ENCODE data around the gene GPC5.
"Not testable (repeated sequence)": the region's sequence is repeated elsewhere in the genome, so short reads cannot be mapped to it uniquely, and the experiment has no call there.

GPC5 gene

GRCh38 chr13:92609376-92609775 lies 1211.0 kb downstream of the GPC5 start:
- DNase-seq: no peak

DNA sequence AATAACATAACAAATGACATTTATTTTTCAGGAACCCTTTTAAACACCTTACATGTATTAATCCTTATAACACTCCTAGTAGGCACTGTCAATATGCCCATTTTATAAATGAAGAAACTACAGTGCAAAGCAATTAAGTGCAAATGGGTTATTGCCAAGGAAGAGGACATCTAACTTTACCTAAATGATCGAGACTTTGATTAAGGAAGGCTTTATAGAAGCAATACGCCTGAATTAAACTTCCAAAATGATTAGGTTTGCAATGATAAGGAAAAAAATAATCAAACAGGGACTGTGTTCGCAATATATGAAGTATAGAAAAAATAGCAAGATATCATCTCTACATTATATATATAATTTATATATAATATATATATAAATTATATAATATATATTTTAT lies 1214.5 kb downstream of the GPC5 start:
- no peak for DNase-seq

DNA sequence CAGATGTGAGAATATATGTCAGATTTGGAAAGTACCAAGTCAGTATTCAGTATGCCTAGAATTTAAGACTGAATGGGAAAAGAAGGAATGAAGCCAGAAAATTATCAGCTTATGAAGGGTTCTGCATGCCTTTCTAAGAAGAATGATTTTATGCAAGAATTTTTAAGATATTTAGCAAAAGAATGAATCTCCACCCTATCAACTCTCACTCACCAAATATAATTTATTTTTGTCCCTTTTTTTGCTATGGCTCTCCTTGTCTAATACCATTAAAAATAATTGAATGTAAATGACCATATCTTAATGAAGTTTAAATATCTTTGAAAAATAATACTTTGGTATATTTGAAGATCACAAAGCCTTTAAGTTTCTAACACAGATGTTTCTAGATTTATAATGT lies 1215.5 kb downstream of the GPC5 start:
- DNase-seq: no peak

- no peak for DNase-seq
Observed at GRCh38 chr13:92621985-92622384, 1223.6 kb downstream of the GPC5 start.

GRCh38 chr13:92622905-92623304 lies 1224.5 kb downstream of the GPC5 start:
- DNase-seq: no peak

DNA sequence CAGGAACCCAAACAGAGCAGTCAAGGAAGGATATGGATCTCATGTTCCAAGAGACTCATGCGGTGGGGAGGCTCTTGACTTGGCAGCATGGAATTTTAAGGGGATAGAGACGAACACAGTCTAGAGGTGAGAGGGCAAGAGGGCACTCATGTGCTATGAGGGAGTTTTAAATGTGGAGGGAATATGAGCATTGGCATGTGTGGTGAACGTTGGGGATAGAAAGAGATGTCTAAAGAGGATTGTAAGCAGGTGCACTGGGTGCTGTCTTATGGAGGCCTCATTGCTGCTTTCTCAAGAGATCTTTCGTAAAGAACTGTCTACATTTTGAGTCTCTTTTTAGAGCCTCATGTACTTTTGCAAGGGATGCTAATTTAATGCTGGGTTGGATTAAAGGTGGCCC lies 1227.9 kb downstream of the GPC5 start:
- no peak for DNase-seq

DNA sequence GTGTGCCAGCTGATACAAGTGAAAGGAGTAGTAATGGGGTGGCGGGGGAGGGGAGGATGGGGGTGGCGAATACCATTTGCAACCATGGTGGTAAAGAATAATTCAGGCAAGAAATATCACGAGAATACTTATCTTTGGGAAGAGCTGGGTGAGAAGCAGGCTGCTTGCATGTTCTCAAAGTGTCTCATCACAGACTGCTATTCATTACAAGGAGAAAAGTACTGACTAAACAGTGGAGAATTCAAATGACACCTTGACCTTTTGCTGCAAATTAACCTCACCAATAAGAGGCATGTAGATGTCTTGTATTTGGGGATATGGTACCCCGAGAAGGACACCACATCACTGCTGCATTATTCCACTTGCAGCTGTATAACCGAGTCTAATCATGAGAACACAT lies 1242.5 kb downstream of the GPC5 start:
- DNase-seq: no peak

DNA sequence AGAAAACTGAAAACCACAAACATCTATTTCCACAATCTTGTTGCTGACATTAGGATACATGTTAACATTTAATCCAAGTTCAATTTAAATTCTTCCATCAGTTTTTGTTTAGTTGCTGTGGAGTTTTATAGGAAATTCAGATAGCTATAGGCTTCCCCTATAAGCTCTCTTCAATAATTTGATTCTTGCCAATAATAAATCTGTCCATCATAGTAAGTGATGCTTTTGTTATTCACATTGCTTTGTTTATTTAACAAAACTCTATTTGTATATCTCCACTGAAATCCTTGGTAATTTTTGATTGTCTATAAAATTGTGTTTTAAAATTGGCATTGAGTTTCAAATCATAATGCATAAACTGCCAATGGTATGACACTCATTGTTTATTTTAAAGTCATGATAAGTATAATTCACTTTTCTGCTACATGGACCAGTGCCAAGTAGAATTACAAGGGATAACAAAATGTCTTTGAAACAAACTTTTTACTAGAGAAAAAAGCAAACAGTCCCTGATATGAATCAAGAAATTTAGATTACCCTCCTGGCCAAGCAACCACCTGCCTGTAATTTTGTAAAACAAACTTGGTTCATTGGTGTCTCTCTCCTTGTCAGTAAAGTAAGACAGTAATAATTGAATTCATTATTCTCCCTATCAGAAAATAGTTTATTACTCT lies 1250.9 kb downstream of the GPC5 start:
- DNase-seq: no peak

DNA sequence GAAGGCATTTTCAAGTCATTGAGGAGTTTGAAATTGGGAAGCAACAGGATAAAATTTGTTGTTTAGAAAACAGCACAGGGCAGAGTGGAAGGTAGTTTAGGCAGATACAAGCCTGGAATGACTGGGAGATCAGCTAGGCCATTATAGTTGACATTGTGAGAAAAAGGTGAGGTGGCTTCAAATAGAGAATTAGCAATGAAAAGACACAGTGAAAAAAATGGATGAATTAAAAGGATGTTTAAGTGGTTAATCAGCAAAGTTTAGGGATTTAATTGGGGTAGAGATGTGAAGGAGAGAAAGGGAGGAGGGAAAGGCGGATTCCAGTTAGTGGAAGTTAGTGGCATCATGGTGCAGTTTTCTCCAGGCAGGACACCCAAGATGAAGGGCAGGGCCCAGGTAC lies 1257.7 kb downstream of the GPC5 start:
- DNase-seq: no peak

DNA sequence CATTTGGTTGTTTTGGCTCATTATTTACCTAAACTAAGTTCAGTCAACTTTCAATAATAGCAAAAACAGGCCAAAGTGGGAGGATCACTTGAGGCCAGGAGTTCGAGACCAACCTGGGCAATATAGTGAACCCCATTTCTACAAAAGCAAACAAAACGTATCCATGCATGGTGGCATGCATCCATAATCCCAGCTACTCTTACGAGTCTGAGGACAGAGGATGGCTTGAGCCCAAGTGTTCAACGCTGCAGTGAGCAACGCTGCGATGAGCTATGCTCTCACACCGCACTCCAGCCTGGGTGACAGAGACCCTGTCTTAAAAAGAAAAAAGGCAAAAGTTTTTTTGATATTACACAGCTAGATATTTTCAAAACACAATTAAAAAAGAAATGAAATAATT lies 1258.2 kb downstream of the GPC5 start:
- no peak for DNase-seq

DNA sequence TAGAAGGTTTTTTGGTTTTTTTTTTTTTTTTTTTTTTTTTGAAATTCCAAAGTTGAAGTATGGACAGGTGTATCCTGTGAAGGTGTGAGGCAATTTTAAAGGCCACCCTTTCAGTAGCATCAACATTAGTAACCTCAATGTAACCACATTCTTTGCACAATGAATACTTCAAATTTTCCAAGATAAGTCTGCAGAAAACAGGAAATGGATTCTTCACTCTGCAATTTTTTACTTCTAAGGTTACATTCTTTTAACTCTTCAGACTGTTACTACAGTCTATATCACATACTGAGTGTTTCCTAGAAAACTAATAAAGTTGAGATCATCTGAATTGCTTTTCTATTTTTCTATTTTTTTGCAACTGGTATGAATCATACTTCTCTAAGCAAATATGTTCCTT lies 1259.1 kb downstream of the GPC5 start:
- no peak for DNase-seq

- DNase-seq: no peak
Observed at GRCh38 chr13:92658293-92658692, 1259.9 kb downstream of the GPC5 start.

GRCh38 chr13:92661406-92661805 lies 1263.0 kb downstream of the GPC5 start:
- no peak for DNase-seq

- DNase-seq: no peak
Observed at GRCh38 chr13:92668157-92668556, 1269.7 kb downstream of the GPC5 start.

DNA sequence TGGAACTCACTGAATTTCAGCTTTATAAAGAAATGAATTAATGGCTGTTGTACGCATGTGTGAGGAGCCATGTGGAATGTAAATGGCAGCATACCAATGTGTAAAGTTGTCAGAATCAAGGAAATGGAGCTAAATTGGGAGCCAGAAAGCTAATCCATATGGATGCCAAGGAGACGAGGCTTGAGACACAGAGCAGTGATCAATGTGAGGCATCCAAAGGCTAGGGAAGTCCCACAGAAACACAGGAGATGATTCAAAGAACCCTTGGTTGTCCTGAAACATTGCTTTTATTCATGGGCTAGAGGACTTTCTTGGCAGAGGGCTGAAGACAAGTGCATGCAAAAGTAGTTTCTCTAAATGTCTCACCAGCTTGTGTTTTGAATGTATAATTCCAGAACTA lies 1271.7 kb downstream of the GPC5 start:
- DNase-seq: no peak

DNA sequence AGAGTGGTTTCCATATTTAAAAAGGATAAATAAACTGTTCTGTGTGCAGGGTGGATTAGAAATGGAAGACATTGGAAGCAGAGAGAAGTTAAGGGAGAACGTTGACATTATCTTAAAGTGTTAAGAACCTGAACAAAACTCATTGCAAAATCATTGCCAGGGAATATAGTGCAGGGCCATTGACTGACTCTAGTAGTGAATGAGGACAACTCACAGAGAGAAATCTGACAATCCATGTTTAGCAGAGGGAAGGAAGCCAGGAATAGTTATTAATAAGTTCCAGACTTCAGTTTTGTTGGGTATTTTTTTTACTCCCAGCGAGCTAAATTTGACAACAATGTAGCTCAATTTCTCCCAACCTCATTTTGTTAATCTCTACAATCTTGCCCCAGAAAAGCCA lies 1273.4 kb downstream of the GPC5 start:
- DNase-seq: no peak

DNA sequence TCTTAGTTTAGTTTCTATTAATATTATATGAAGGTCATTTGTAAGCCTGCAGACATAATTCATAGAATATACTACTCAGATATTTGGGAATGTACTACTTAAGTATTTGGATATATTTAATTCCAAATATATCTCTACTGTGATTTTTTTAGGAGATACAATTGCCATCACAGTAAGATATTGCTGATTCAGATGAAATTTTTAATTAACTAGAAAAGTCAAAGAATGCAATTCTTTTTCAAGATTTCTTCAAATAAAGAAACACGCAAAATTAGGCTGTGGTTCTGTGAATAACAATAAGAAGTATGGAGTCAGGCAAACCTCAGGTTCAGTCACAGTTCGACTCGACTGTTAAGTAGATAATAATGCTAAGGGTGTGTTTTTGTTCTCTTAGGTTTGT lies 1277.8 kb downstream of the GPC5 start:
- no peak for DNase-seq

DNA sequence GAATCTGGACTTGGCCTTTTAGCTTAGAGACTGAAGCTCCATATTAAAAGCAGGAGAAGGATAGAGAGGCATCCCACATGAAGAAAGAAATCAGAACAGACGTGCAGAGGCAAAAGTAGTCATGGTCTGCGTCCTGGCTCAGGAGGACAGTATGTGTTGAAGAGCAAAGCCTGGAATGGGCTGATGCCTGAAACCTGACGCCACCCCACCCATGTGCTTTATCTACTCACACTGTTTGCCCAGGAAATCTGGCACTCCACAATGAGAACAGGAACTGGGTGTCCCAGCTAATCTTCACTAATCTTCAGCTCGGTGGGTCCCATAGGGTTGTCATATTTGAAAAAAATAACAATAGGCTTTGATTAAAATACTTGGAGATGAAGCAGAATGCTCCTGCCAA lies 1279.2 kb downstream of the GPC5 start:
- DNase-seq: no peak

DNA sequence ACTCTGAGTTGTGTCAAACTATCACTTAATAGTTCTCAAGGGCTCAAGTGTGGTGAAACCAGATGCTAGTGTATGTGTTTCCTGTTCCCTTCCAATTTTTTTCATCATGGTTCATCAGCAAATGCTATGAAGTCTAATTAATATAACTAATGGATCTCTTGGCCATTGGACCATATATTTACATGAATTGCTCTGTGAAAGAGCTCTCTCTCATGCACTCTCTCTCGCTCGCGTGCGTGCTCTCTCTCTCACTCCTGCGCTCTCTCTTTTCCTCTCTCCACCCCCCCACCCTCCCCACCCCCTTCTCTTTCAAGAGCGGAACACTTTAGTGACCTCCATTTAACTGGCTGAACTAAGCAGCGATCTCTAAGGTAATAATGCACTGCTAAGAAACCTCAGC lies 1281.2 kb downstream of the GPC5 start:
- no peak for DNase-seq

- no peak for DNase-seq
Observed at GRCh38 chr13:92681239-92681638, 1282.8 kb downstream of the GPC5 start.

DNA sequence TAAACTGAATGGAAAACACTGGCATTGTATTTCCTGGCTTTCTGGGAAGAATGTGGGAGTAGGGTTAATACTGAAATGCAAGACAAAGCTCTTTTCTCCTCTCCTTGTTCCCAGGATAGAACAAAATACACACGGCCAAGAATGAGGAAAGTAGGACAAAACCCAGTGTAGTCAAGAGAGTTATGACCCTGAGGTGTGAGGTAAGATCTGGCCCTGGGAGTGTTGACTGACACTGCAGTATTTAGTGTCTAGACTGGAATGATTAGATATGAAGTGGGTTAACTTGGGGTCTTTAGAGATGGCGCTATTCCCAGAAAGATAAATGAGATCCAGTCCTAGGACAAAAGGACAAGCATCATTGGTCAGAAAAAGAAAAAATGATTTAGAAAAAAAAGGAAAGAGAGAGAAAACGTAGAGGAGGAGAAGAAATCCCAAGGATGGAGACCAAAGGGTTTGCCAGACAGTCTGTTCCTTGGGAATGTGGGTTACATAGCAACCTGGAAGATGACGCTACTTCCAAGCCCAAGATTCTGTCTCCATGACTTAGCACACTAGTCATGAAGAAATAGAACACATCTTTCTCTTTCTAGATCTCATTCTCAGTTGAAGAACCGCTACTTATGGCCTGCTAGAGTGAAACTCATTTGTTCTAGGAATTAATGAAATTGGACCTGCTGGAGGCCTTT lies 1284.6 kb downstream of the GPC5 start:
- DNase-seq: no peak

DNA sequence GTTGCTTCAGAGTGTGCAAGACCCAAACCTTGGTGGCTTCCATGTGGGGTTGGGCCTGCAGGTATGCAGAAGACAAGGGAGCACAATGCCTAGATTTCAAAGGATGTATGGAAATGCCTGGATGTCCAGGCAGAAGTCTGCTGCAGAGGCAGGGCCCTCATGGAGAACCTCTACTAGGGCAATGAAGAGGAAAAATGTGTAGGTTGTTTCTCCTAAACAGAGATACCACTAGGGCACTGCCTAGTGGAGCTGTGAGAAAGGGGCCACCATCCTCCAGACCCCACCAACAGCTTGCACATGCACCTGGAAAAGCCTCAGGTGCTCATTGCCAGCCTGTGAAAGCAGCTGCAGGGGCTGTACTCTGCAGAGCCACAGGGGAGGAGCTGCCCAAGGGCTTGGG lies 1295.6 kb downstream of the GPC5 start:
- no peak for DNase-seq

DNA sequence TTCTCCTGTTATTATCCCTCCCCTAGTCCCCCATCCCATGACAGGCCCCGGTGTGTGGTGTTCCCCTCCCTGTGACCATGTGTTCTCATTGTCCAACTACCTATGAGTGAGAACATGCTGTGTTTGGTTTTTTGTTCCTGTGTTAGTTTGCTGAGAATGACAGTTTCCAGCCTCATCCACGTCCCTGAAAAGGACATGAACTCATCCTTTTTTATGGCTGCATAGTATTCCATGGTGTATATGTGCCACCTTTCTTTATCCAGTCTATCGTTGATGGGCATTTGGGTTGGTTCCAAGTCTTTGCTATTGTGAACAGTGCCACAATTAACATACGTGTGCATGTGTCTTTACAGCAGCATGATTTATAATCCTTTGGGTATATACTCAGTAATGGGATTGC lies 1297.4 kb downstream of the GPC5 start:
- DNase-seq: not testable (repeated sequence)

DNA sequence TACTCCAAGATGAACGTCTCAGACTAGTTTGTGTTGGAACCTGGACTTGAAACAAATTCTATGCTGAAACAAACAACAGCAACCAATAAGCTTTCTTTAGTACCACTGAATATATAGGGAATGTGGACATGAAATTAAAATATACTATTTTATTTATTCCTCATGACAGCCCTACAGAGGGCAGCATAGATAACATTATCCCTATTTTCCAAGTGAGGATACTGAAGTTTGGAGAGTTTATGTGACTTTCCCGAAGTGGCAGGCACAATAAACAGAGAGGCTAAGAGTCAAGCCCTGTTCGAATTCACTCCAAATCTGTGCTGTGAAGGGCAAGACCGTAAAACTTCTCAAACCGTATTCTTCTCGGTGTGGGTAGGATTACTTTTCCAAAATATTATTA lies 1318.3 kb downstream of the GPC5 start:
- no peak for DNase-seq

DNA sequence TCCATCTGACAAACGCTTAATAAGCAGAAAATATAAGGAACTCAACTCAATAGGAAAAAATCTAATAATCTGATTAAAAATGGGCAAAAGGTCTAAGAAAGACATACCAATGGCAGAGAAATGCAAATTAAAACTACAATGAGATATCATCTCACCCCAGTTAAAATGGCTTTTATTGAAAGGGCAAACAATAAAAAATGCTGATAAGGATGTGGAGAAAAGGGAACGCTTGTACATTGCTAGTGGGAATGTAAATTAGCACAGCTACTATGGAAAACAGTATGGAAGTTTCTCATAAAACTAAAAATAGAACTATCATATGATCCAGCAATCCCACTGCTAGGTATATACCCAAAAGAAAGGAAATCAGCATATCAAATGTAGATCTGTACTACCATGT lies 1319.4 kb downstream of the GPC5 start:
- DNase-seq: no peak
